Activated CD4-positive, alpha-beta T cell treated with anti-CD3 and anti-CD28 coated beads for 48 hours (primary cell): ENCODE data around the gene PLP2.

Experiments used
- DNase-seq: peaks from one replicate; pipeline ENCODE4 v3.0.0-alpha.2; 2020

The PLP2 gene

DNA sequence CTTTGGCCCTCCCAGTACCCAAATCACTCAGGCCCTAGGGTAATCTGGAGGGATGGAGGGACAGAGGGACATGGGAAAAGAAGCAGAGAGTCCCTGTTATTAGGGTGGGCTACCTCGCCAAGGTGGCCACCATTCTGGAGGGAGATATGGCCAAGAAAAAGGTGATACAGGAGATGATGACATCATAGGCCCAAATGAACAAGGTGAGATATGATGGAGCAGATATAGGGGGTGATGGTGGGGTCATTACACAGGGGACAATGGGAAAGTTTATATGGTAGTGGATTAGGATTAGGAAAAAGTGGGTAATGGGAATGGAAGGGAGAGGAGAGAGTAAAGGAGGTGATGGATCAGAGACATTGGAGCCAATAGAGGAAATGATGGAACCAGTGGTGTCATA is 41.2 kb downstream of the PLP2 start:
- no peak for DNase-seq

- no peak for DNase-seq
Measured at GRCh38 chrX:49214416-49214815, 42.7 kb downstream of the PLP2 start.

- DNase-seq = no peak
Measured at GRCh38 chrX:49214996-49215526, 43.4 kb downstream of the PLP2 start.

DNA sequence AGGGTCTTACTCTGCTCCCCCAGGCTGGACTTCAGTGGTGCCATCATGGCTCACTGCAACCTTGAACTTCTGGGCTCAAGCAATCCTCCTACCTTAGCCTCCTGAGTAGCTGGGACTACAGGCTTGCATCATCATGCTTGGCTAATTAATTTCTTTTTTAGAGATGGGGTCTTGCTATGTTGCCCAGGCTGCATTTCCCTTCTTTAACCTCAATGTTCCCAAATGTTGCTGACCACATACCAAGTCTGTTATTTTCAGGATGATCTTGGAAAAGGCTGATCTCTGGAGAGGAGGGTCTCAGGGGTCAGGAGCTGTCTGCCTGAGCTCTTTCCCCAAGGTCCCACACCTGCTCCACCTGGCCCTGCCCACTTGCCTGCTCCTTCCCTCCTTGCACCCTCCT is 48.4 kb downstream of the PLP2 start:
- no peak for DNase-seq

- no peak for DNase-seq
Measured at GRCh38 chrX:49221868-49222267, 50.2 kb downstream of the PLP2 start.
